HUDEP-2 (cell line): ENCODE results near the gene IFI27.
"Not testable (repeated sequence)": the region's sequence is repeated elsewhere in the genome, so short reads cannot be mapped to it uniquely, and the experiment has no call there.

Experiments used
- DNase-seq, 76 experiments: peaks; one replicate each; lab custom pipeline; 2025; ENCODE audit not compliant: unreplicated experiment in 76 of 76; lab: John Stamatoyannopoulos, UW

IFI27 gene

GRCh38 chr14:94144765-94145164 is 34.2 kb downstream of the IFI27 start:
- no peak for DNase-seq

- DNase-seq: no peak
Observed at GRCh38 chr14:94145902-94146527, 35.5 kb downstream of the IFI27 start.

- no peak for DNase-seq
Observed at GRCh38 chr14:94152676-94153075, 42.1 kb downstream of the IFI27 start.

GRCh38 chr14:94153750-94154342 is 43.3 kb downstream of the IFI27 start:
- DNase-seq: no peak

- DNase-seq: not testable (repeated sequence)
Observed at GRCh38 chr14:94156143-94156542, 45.6 kb downstream of the IFI27 start.

- DNase-seq: no peak
Observed at GRCh38 chr14:94157197-94157596, 46.7 kb downstream of the IFI27 start.

- DNase-seq: no peak
Observed at GRCh38 chr14:94158239-94158883, 47.8 kb downstream of the IFI27 start.

GRCh38 chr14:94161058-94161457 is 50.5 kb downstream of the IFI27 start:
- DNase-seq: no peak

- no peak for DNase-seq
Observed at GRCh38 chr14:94161981-94162380, 51.4 kb downstream of the IFI27 start.

GRCh38 chr14:94162466-94162865 is 51.9 kb downstream of the IFI27 start:
- no peak for DNase-seq

- no peak for DNase-seq
Observed at GRCh38 chr14:94163796-94164195, 53.3 kb downstream of the IFI27 start.

- no peak for DNase-seq
Observed at GRCh38 chr14:94164685-94165431, 54.3 kb downstream of the IFI27 start.

GRCh38 chr14:94165744-94166143 is 55.2 kb downstream of the IFI27 start:
- no peak for DNase-seq
